Measurements from ENCODE around the gene ABRACL. TPM values are rescaled to one million over a fixed set of nuclear protein-coding genes. Genes with fewer than 3 reads are reported as not detected.

Gene ABRACL
- total RNA-seq, 1 donor from 2014 or later, result 14.0 TPM

- DNase-seq (ENCODE audit: extremely low spot score in 2 of 2), result no peak
- TF ChIP-seq POLR2AphosphoS5 (IDR thresholded peaks at IDR 0.05; ENCODE audit: insufficient read depth in 1 of 2, low read depth in 1 of 2) (no peak), POLR2A (IDR thresholded peaks at IDR 0.05) (no peak)
- TF ChIP-seq, protein P1, sequence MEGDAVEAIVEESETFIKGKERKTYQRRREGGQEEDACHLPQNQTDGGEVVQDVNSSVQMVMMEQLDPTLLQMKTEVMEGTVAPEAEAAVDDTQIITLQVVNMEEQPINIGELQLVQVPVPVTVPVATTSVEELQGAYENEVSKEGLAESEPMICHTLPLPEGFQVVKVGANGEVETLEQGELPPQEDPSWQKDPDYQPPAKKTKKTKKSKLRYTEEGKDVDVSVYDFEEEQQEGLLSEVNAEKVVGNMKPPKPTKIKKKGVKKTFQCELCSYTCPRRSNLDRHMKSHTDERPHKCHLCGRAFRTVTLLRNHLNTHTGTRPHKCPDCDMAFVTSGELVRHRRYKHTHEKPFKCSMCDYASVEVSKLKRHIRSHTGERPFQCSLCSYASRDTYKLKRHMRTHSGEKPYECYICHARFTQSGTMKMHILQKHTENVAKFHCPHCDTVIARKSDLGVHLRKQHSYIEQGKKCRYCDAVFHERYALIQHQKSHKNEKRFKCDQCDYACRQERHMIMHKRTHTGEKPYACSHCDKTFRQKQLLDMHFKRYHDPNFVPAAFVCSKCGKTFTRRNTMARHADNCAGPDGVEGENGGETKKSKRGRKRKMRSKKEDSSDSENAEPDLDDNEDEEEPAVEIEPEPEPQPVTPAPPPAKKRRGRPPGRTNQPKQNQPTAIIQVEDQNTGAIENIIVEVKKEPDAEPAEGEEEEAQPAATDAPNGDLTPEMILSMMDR (IDR thresholded peaks at IDR 0.05), result no peak
- Histone ChIP-seq H3K36me3 (no peaks in the 10 kb centered on the region), H3K4me3 (no peak overlapping the region), H3K4me1 (no peaks in the 10 kb centered on the region), H3K27ac (no peak overlapping the region), H3K27me3 (no peaks in the 10 kb centered on the region), H3K9me3 (no peaks in the 10 kb centered on the region)
- intact Hi-C loops (cut with DNase I), result no loop called here
Measured at GRCh38 chr6:139007428-139007827, 21.1 kb upstream of the ABRACL start.

GRCh38 chr6:139008117-139008516, 20.4 kb upstream of the ABRACL start:
- Histone ChIP-seq H3K9me3 (no peaks in the 10 kb centered on the region), H3K27ac (no peak overlapping the region), H3K27me3 (no peaks in the 10 kb centered on the region), H3K4me3 (no peak overlapping the region), H3K4me1 (no peaks in the 10 kb centered on the region), H3K36me3 (no peaks in the 10 kb centered on the region)
- no peak for TF ChIP-seq POLR2AphosphoS5 (IDR thresholded peaks at IDR 0.05; ENCODE audit: insufficient read depth in 1 of 2, low read depth in 1 of 2)
- no peak for TF ChIP-seq POLR2A (IDR thresholded peaks at IDR 0.05)
- TF ChIP-seq, protein P1 (IDR thresholded peaks at IDR 0.05), result no peak
- no peak for DNase-seq (ENCODE audit: extremely low spot score in 2 of 2)
- intact Hi-C loops (cut with DNase I), result no loop called here

- H3K4me1 ChIP-seq, result no peaks in the 10 kb centered on the region
- H3K27me3 ChIP-seq, result no peaks in the 10 kb centered on the region
- DNase-seq (ENCODE audit: extremely low spot score in 2 of 2), result no peak
- intact Hi-C loops (cut with DNase I), result no loop called here
- TF ChIP-seq POLR2A (IDR thresholded peaks at IDR 0.05) (no peak), POLR2AphosphoS5 (IDR thresholded peaks at IDR 0.05; ENCODE audit: insufficient read depth in 1 of 2, low read depth in 1 of 2) (no peak)
- TF ChIP-seq, protein P1 (IDR thresholded peaks at IDR 0.05), result no peak
- no peaks in the 10 kb centered on the region for H3K36me3 ChIP-seq
- H3K4me3 ChIP-seq, result no peak overlapping the region
- no peak overlapping the region for H3K27ac ChIP-seq
- H3K9me3 ChIP-seq, result no peaks in the 10 kb centered on the region
Measured at GRCh38 chr6:139010674-139011073, 17.9 kb upstream of the ABRACL start.

GRCh38 chr6:139011980-139012379, 16.6 kb upstream of the ABRACL start:
- Histone ChIP-seq H3K4me3 (no peak overlapping the region), H3K27ac (no peak overlapping the region), H3K4me1 (no peaks in the 10 kb centered on the region), H3K9me3 (no peaks in the 10 kb centered on the region), H3K27me3 (no peaks in the 10 kb centered on the region), H3K36me3 (no peaks in the 10 kb centered on the region)
- intact Hi-C loops (cut with DNase I), result no loop called here
- TF ChIP-seq POLR2A (IDR thresholded peaks at IDR 0.05) (no peak), POLR2AphosphoS5 (IDR thresholded peaks at IDR 0.05; ENCODE audit: insufficient read depth in 1 of 2, low read depth in 1 of 2) (no peak)
- TF ChIP-seq, protein P1 (IDR thresholded peaks at IDR 0.05), result no peak
- DNase-seq (ENCODE audit: extremely low spot score in 2 of 2), result no peak

- H3K36me3 ChIP-seq, result no peaks in the 10 kb centered on the region
- no peak overlapping the region for H3K27ac ChIP-seq
- no peaks in the 10 kb centered on the region for H3K4me1 ChIP-seq
- no peaks in the 10 kb centered on the region for H3K27me3 ChIP-seq
- no peak overlapping the region for H3K4me3 ChIP-seq
- no peaks in the 10 kb centered on the region for H3K9me3 ChIP-seq
- TF ChIP-seq, protein P1 (IDR thresholded peaks at IDR 0.05), result no peak
- TF ChIP-seq POLR2A (IDR thresholded peaks at IDR 0.05) (no peak), POLR2AphosphoS5 (IDR thresholded peaks at IDR 0.05; ENCODE audit: insufficient read depth in 1 of 2, low read depth in 1 of 2) (no peak)
- no peak for DNase-seq (ENCODE audit: extremely low spot score in 2 of 2)
- intact Hi-C loops (cut with DNase I), result no loop called here
Measured at GRCh38 chr6:139013185-139013800, 15.3 kb upstream of the ABRACL start.
